HG03175 (cell line): ENCODE data around the gene MRPL55.

Experiments used
- ATAC-seq: cut with Tn5 transposase; IDR thresholded peaks from one replicate; pipeline ENCODE4 v1.9.1; 2021; ENCODE audit warnings: mild to moderate bottlenecking, moderate library complexity; ENCODE audit not compliant: unreplicated experiment

The MRPL55 gene

GRCh38 chr1:228109073-228109961, at the start of gene MRPL55:
MRPL55 (minus strand) TSS chr1:228109299; CDS start chr1:228108260, 1,039 bp downstream.
- peak; percentile 91 for ATAC-seq

DNA sequence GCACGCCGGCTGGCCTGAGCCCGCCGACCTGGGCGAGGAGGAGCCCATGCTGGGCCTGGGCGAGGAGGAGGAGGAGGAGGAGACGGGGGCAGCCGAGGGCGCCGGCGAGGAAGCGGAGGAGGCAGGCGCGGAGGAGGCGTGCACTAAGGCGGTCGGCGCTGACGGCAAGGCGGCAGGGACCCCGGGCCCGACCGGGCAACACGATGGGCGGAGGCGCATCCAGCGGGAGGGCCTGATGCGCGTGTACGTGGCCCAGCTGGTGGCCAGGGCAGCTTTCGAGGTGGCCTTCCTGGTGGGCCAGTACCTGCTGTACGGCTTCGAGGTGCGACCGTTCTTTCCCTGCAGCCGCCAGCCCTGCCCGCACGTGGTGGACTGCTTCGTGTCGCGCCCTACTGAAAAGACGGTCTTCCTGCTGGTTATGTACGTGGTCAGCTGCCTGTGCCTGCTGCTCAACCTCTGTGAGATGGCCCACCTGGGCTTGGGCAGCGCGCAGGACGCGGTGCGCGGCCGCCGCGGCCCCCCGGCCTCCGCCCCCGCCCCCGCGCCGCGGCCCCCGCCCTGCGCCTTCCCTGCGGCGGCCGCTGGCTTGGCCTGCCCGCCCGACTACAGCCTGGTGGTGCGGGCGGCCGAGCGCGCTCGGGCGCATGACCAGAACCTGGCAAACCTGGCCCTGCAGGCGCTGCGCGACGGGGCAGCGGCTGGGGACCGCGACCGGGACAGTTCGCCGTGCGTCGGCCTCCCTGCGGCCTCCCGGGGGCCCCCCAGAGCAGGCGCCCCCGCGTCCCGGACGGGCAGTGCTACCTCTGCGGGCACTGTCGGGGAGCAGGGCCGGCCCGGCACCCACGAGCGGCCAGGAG, 49.3 kb upstream of the MRPL55 start:
- ATAC-seq: no peak

GRCh38 chr1:228157729-228158126, 48.6 kb upstream of the MRPL55 start:
- ATAC-seq: no peak

DNA sequence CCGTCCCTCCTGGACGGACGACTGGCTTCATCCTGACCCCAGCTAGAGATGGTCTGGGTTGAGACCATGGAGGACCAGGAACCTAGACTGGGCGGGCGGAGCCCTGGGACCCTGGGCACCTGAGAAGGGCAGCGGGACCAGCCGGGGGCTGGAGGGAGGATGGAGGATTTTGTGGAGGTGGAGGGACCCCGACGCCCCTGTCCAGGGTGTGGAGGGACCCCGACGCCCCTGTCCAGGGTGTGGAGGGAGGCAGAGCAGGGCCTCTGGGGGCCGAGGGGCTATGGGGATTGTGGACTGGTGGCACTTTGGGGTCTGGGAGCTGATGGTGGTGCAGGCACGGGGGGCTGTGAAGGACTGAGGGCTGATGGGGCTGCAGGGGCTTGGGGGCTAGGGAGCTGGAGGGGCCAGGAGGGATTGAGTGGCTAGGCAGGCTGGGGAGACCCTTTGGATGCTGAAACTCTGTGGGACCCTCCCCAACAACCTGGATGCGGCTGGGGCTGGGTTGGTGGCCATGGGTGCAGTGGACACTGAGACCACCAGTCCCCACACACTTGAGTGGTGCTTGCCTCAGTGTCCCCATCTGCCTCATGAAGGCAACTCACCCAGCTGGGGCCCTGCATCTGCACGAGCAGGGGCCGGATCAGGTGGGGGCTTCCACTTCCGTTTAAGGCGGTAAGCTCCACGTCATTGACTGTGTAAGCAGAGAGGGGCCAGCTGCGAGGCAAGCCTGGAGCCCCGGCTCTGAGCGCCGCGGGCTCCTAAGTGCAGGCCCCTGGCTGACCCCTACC, 48.0 kb upstream of the MRPL55 start:
- no peak for ATAC-seq

DNA sequence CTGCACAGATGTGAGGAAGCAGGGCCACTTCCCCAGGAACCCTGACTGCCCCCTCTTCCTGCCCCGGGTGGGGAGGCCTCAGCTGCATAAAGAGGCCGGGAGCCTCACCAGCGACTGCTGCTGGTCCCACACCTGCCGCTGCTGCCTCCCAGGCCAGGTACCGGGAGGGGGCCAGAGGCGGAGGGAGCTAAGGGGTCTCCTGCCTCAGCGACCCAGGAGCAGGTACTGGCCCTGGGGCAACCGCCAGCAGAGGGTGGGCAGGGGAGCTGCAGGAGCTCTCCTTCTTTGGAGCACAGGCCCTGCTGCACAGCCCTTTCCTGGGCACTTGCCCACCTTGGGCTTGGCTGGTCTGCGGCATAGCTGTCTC, 47.4 kb upstream of the MRPL55 start:
- no peak for ATAC-seq

GRCh38 chr1:228155596-228156514, 46.8 kb upstream of the MRPL55 start:
- ATAC-seq: no peak

- ATAC-seq: no peak
These were observed 45.8 kb upstream of the MRPL55 start for GRCh38 chr1:228154670-228155571.

DNA sequence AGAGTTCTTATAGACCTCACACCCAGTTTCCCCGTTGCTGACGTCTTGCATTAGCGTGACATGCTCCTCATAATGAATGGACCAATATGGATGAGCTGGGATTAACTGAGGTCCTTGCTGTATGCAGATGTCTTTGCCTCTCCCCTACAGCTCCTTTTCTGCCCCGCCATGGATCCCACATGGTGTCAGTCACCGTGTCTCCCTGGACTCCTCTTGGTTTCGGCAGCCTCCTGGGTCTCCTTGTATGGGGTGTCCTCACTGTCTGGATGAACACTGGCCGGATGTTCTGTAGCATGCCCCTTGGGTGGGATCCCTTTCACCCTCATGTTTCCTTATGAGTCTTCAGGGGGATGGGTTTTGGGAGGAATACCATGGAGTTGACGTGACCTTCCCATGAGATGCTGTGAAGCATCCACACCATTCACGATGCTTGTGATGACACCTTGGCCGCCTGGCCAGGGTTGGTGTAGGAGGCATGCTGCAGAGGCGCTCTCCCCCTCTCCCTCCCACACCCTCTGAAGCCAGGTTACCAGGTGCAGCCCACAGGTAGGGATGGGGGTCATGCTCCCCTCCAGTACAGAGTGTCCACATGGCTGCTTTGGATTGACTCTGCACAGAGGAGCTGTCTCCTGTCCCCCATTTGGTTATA, 45.0 kb upstream of the MRPL55 start:
- ATAC-seq: no peak

- ATAC-seq: no peak
These were observed 43.8 kb upstream of the MRPL55 start for GRCh38 chr1:228152918-228153258.

DNA sequence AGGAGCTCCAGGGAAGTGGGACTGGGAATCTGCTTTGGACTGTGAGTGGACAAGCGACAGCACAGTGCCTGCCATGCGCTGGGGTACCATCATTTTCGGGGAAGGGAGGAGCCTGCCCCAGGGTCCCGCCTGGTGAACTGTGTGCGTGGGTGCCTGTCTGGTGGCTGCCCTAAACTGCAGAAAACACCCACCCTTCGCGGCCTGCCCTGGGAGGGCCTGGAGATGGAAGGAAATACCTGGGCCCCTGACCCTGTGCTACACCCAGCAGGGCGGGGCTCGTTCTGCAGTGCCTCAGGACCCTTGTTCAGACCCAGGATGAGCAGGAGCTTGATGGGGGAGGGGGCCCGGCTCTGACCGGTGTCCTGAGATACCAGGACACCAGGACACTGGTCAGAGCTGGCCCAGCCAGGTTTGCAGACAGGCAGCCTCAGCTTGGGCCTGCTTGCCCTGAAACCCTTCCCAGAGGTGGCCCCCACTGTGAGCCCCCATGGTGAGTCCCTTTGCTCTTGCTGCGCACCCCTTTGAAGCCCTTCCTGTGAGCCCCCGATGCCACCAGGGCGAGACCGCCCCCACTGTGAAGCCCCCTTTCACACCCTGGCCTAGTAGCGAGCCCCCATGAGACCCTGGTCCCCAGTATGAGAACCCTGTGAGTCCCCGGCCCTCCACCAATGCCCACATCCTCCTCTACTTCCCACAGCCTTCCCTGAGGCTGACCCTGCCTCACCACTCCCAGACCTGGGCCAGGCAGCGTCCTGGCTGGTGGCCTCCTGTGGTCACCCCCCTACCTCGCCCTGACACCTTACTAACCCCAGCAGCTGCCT, 43.2 kb upstream of the MRPL55 start:
- ATAC-seq: no peak

DNA sequence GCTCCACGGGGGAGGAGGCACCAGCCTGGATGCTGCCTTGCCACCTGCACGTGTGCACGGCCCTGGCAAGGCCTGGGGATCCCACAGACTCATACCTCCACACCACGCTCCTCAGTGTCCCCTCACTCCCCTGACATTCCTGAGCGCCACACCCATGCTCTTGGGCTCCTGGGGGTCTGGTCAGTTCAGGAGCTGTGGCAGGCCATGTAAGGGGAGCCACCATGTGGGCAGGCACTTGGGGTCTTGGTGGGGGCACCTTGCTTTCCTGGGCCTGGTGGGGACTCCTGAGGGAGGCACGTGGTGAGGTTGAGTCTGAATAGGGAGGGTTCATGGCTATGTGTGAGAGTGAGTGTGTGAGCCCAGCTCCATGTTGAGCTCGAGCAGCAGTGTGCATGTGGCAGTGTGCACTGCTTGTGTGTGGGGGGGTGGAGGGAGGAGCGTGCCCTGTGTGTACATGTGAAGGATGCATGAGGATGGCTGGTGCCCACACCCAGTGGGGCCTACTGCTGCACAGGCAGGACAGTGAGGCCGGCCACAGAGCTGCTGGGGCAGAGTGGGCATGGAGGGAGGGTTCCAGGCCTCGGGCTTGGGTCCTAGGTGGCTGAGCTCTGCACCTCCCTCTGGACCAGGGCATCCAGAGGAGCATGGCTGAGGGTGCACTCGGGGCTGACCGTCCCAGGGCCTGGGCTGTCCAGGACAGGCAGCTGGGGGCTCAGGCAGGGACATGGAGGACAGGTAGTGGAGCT, 42.3 kb upstream of the MRPL55 start:
- ATAC-seq: no peak

GRCh38 chr1:228150461-228151179, 41.5 kb upstream of the MRPL55 start:
- no peak for ATAC-seq

DNA sequence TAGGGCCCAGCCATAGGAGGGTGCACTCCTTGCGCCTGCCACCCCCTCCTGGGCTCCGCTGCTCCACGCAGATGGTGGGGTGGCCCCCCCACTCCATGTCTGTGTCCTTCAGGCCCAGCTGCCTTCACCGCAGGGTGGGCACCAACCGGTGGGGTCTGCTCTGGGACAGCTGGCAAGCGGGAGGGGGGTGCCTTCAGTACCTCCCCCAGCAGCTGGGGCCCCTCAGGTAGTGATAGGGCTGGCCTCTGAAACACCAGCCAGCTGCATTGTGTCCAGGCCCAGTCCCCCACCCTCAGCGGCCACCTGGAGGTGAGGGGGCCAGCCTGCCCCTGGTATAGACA, 41.0 kb upstream of the MRPL55 start:
- ATAC-seq: no peak

GRCh38 chr1:228149406-228150119, 40.5 kb upstream of the MRPL55 start, which contains the start of gene GJC2:
GJC2 (plus strand) TSS chr1:228149930; CDS start chr1:228157759, 7,829 bp downstream.
- ATAC-seq: no peak

GRCh38 chr1:228148935-228149405, 39.9 kb upstream of the MRPL55 start:
- ATAC-seq: no peak
